SHP77 (cell line): Measurements from ENCODE around the gene GNAQ.
"Not testable (repeated sequence)": the region's sequence is repeated elsewhere in the genome, so short reads cannot be mapped to it uniquely, and the experiment has no call there.

ENCODE experiments used
- DNase-seq, 2 experiments: peaks; one replicate each; lab custom pipeline; 2025; lab: John Stamatoyannopoulos, UW

The GNAQ gene

GRCh38 chr9:77771171-77771570, 260.4 kb downstream of the GNAQ start:
- no peak for DNase-seq

GRCh38 chr9:77770340-77770739, 261.3 kb downstream of the GNAQ start:
- DNase-seq: no peak

DNA sequence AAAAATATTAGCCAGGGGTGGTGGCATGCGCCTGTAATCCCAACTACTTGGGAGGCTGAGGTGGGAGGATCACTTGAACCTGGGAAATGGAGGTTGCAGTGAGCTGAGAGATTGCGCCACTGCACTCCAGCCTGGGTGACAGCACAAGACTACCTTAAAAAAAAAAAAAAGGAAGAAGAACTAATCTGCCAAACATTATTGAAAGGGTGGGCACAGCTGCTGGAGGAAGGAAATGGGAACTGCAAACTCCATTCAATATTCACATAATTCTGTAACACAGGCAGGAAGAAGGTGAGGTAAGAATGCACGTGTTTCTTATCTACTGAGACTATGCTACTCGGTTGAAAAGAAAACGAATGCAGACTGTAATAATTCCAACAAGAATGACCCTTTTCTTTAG, 262.4 kb downstream of the GNAQ start:
- no peak for DNase-seq

DNA sequence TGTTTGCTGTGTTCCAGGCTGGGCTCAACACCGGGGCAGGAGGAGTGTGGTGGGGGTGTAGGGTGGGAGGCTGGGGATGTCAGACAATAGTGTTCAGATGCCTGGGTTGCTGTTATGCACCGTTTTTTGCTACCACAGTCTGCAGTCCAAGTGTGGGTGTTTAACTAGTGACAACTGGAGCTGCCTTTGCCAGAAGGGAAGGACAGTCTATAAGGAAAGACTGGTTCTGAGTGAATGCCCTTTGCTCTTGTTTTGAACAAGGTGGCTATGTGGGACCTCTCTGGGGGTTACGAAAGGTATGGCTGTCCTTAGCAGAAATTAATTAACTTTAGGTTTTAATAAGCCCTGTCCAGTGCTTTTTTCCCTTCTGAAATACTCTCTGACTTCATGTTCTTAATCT, 265.0 kb downstream of the GNAQ start:
- DNase-seq: no peak

DNA sequence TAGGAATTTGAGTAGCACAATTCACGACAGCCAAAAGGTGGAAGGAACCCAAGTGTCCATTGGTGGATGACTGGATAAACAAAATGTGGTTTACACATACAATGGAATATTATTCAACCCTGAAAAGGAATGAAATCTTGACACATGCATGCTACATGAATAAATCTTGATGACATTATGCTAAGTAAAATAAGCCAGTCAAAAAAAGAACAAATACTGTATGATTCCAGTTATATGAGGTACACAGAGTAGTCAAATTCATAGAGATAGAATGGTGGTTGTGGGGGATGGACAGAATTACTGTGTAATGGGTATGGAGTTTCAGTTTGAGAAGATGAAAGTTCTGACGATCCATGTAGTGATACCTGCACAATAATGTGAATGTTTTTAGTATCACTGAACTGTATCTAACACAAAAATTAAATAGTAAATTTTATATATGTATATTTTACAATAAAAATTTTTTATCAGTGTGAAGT, 265.8 kb downstream of the GNAQ start:
- no peak for DNase-seq

DNA sequence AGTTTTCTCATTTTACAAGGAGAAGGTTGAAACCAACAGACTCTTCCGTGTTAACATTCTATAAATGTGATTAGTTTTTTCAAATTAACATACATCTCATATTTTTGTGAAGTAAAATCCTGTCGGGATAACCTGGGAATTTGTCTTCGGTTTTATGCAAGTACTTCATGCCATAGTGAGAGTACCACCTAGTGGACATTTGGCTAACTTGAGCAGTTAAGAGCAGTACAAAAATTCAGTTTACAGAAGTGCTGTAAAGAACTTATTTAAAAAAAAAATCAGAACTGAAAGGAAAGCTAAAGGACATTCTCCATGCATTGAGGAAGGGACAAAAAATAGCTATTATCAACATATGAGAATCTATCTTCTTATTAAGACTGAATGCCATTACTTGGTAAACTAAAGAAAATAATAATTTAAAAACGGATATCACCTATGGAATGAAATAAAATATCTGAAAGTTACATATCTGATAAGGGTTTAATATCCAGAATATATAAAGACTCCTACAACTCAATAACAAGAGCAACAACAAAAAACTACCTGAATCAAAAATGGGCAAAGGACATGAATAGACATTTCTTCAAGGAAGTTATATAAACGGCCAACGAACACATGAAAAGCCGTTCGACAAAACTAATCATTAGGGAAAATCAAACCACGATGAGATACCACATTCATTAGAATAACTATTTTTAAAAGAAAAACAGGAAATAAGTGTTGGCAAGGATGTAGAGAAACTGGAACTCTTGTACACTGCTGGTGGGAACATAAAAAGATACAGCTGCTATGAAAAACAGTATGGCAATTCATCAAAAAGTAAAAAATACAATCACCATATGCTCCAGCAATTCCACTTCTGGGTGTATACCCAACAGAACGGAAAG, 266.5 kb downstream of the GNAQ start:
- DNase-seq: peak in 1 of 2 experiments; percentile 0

- no peak for DNase-seq
Observed at GRCh38 chr9:77763566-77763965, 268.0 kb downstream of the GNAQ start.

DNA sequence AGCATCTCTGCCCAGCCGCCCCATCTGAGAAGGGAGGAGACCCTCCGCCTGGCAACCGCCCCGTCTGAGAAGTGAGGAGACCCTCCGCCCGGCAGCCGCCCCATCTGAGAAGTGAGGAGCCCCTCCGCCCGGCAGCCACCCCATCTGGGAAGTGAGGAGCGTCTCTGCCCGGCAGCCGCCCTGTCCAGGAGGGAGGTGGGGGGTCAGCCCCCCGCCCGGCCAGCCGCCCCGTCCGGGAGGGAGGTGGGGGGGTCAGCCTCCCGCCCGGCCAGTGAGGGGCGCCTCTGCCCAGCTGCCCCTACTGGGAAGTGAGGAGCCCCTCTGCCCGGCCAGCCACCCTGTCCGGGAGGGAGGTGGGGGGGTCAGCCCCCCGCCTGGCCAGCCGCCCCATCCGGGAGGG, 270.7 kb downstream of the GNAQ start:
- DNase-seq: not testable (repeated sequence)

GRCh38 chr9:77759391-77759790, 272.2 kb downstream of the GNAQ start:
- no peak for DNase-seq

DNA sequence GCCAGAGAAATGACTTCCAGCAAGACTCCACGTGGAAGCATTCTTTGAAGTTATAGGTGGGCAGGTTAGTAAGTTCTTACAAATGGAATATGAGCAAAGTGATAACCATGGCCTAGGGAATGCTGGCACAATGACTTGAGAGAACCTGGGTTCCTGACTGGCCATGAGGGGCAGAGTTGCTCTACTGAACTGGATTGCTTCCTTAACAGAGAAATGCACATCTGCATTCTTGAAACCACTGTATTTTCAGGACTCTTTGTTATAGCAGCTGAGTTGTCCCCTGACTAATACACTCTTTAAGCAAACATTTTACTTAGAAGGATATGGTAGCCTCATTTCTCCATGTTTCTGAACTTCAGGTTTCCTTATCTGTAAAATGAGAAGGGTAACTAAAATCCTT, 275.2 kb downstream of the GNAQ start:
- no peak for DNase-seq

DNA sequence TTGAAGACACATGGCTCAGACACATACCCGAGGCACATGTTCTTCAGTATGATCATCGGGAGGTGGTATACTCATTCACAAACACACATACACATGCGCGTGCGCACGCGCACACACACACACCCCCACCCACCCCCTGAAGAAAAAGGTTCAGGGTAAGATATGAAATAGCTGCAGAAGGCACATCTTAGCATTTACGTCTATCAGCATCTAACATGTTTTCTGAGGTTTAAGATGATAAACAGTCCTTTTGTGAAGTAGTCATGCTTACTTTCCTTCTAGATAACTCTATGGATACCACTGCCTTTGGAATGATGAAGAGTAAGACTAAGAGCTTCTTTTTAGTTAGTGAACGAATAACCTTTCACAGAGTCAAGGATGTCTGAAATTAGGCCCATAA, 278.4 kb downstream of the GNAQ start:
- DNase-seq: no peak

DNA sequence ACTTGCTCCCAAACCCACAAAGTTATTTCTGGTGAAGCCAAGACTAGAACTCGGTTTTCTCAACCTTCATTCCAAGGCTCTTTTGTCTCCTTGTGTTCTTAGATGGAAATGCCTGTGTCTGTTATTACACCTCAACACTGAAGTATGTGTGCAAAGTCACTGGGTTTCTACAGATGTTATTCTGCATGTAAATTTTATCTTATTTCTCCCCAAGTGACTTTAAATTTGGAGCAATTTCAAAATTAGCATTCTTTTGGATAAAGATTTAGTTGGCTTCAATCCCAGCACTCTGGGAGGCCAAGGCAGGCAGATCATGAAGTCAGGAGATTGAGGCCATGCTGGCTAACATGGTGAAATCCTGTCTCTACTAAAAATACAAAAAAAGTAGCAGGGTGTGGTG, 279.1 kb downstream of the GNAQ start:
- DNase-seq: no peak

DNA sequence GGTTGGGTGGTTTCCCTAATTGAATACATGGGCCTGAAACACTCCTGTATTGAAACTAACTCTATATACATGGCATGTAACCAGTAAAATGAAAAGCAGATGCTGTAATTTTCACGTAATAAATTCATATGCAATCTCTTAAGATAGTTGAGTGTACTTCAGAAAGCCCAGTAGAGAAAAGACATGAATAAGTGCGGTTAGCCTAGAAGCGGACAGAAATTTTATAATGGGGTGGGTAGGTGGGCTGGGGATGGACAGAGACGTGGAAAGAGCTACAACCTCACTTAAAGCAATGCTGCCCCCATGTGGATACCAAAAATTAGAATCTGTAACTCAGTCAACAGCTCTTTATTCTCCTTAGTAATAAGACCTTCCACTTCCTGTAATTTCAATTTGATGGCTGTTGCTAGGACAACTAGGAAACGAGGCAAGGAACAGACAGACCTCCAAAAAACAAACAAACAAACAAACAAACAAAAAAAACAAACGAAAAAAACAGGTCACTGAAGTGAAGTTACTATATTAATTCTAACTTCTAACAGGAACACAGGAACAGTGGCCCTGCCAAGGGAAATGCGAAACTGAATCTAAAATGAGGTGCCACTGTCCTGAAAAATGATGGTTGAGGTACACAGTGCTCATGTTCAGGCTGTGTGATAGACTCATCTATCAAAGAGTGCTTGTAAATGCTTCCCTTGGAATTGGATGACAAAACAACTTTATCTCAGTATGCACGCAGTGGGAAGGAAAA, 280.1 kb downstream of the GNAQ start:
- peak; percentile 21 to 26 for DNase-seq

GRCh38 chr9:77750981-77751340, 280.6 kb downstream of the GNAQ start:
- DNase-seq: no peak

GRCh38 chr9:77750284-77750683, 281.3 kb downstream of the GNAQ start:
- no peak for DNase-seq

GRCh38 chr9:77748214-77748772, 283.3 kb downstream of the GNAQ start:
- no peak for DNase-seq

DNA sequence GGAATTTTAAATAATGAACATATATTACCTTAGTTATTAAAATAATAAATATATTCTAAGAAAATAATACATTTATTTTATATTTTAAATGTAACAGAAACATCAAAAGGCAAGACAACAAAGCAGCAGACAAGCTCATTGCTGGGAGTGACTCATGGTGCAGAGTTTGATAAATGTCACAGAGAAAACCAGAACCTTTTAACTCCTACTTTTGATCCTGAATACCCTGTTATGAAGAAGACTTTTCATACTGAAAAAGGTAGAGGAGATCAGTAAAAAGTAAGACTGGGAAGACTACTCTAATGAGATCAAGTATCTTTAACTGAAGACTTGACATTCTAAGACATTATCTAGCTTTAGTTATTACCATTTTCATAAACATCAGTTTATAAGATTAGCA, 284.4 kb downstream of the GNAQ start:
- DNase-seq: no peak

- no peak for DNase-seq
Observed at GRCh38 chr9:77744841-77745430, 286.7 kb downstream of the GNAQ start.

DNA sequence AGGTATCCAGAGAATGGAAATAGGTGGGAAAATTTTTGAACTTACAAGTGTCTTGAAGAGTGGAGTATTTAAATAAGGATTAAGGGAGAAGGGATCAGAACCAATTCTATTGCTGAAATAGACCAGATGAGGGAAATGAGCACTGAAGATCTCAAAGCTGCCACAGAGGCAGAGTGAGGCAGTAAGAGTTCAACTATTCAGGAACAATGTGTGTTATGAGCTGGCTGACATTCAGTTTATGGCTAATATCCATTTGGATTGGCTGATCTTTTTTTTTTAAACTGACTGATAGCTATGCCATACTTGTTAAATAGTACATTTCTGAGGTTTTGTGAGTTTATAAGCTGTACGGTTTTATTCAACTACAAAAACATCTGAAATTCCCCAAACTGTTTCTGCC, 288.2 kb downstream of the GNAQ start:
- DNase-seq: no peak

DNA sequence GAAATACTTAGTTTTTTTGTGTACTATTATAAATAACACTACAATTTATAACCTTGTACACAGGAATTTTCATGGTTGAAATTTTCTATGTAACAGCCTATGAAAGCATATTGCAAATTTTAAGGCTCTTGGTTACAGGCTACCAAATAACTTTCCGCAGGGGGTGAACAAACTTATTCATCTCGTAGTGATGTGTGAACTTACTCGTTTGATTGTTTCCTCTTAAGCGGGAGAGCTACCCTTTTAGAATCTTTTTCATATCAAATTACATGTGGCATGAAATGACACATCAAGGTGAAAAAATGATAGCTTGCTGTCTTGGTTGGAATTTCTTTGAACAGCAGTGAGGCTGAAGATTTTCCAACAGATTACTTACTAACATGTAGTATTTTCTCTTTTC, 292.7 kb downstream of the GNAQ start:
- DNase-seq: no peak

DNA sequence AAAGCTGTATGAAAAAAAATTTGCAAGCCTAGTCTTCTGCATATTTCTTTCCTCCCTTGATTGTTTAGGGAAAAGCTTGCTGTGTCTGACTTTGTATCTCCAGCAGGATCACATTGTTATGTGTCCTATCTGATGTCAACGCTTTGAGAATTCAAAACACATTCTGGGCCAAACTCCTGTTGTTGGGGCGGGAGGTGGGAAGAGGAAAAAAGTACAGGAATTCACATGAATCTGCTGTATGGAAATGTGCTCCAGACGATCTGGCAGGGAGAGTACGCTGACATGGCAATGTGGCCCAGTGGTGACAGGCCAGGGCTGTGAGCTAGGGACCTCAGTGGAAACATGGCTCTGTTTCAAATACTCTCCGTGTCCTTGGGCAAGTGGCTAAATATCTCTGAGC, 296.1 kb downstream of the GNAQ start:
- no peak for DNase-seq

GRCh38 chr9:77731930-77732329, 299.7 kb downstream of the GNAQ start:
- peak in 1 of 2 experiments; percentile 4 for DNase-seq
